Left lung (tissue), 10 donors: ENCODE results near the gene RAF1. TPM values are rescaled to one million over a fixed set of nuclear protein-coding genes. Genes with fewer than 3 reads are reported as not detected.

Experiments
- ATAC-seq: fragments of 200-7000 bp; cut with Tn5 transposase; one replicate; pipeline ENCODE4 v1.9.1; 2020; ENCODE audit warnings: moderate library complexity
- DNase-seq, 4 donors: peaks; one replicate each; pipeline ENCODE4 v3.0.0-alpha.2; 2013 to 2020
- H3K27ac ChIP-seq, 2 donors: fragments of 200-600 bp; sonication (generic) in 1 of 2; one replicate each; pipeline versions ENCODE4 v1.5.0 to v1.8.0; 2020 to 2021
- H3K27me3 ChIP-seq, 2 donors: fragments of 200-600 bp; sonication (generic) in 1 of 2; one replicate each; pipeline versions ENCODE4 v1.5.0 to v1.8.0; 2020 to 2021
- H3K36me3 ChIP-seq, 2 donors: fragments of 200-600 bp; sonication (generic) in 1 of 2; one replicate each; pipeline versions ENCODE4 v1.5.0 to v1.8.0; 2020 to 2021
- H3K4me1 ChIP-seq, 2 donors: fragments of 200-600 bp; one replicate each; pipeline ENCODE4 v1.8.0; 2021
- H3K4me3 ChIP-seq, 2 donors: fragments of 200-600 bp; sonication (generic) in 1 of 2; one replicate each; pipeline versions ENCODE4 v1.5.0 to v1.8.0; 2020 to 2021; ENCODE audit warnings: mild to moderate bottlenecking in 1 of 2
- H3K9me3 ChIP-seq, 2 donors: fragments of 200-600 bp; sonication (generic) in 1 of 2; one replicate each; pipeline versions ENCODE4 v1.5.0 to v1.8.0; 2020 to 2021
- intact Hi-C, 2 donors: fragments of 100-400 bp; cut with DNase I; formaldehyde crosslinking; loops; one replicate each; pipeline versions ENCODE4 v1.11.2 to v1.14.2; 2022
- polyA plus RNA-seq, 6 donors: library from polyadenylated mRNA; unstranded; fragments of 120-200 nt; gene quantifications; one replicate each; pipeline ENCODE4 v1.2.1, GENCODE V29; 2013; ENCODE audit not compliant: insufficient read length in 6 of 6
- total RNA-seq, 2 donors: library from RNA; stranded (reverse); fragmentation: NEBNext Ultra II Directional; extraction: Animal tissue kit (Norgen Biotek cat#: 25700); gene quantifications; one replicate each; pipeline ENCODE4 v1.2.1, GENCODE V29; 2021
- TF ChIP-seq, protein P1 (sequence below), 2 donors: fragments of 200-600 bp; sonication (generic) in 1 of 2; IDR thresholded peaks; one replicate each; pipeline versions ENCODE4 v1.5.0 to v1.8.0; 2021; ENCODE audit warnings: antibody characterized with exemption in 2 of 2
- donor health status: DM: no; HTN: yes; CAD: no.
- donor health status: DM: no; HTN: no; CAD: no.

RAF1 gene
- total and polyA plus RNA-seq, 8 donors, result 75.8 to 147 (median 128) TPM

DNA sequence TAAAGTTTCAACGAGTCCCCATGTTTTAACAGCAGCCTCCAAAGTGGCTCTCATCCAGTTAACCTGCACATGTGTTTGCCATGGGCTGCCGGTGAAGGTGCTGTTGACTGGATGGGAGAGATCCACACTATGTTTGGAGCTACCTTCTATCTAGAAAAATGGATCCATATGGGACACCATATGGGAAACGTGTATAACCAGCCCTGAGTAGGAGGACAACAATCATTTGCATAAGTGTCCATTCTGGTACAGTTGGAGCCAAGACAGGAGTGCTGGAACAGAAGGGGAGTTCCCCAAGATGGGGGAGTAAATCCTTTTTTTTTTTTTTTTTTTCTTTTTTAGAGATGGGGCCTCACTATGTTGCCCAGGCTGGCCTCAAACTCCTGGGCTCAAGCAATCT is 70.4 kb downstream of the RAF1 start:
- ATAC-seq (no peak), DNase-seq (no peak)
- intact Hi-C loops, result no loop called here
- TF ChIP-seq, protein P1, sequence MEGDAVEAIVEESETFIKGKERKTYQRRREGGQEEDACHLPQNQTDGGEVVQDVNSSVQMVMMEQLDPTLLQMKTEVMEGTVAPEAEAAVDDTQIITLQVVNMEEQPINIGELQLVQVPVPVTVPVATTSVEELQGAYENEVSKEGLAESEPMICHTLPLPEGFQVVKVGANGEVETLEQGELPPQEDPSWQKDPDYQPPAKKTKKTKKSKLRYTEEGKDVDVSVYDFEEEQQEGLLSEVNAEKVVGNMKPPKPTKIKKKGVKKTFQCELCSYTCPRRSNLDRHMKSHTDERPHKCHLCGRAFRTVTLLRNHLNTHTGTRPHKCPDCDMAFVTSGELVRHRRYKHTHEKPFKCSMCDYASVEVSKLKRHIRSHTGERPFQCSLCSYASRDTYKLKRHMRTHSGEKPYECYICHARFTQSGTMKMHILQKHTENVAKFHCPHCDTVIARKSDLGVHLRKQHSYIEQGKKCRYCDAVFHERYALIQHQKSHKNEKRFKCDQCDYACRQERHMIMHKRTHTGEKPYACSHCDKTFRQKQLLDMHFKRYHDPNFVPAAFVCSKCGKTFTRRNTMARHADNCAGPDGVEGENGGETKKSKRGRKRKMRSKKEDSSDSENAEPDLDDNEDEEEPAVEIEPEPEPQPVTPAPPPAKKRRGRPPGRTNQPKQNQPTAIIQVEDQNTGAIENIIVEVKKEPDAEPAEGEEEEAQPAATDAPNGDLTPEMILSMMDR (IDR thresholded peaks at IDR 0.05), result no peak
- Histone ChIP-seq H3K4me1 (peaks cover 1 to 12% of the 10 kb centered on the region in 2 donors), H3K27ac (no peak overlapping the region), H3K4me3 (no peak overlapping the region), H3K9me3 (no peaks in the 10 kb centered on the region), H3K36me3 (peaks cover 0 to 99% of the 10 kb centered on the region in 2 donors), H3K27me3 (no peaks in the 10 kb centered on the region)

DNA sequence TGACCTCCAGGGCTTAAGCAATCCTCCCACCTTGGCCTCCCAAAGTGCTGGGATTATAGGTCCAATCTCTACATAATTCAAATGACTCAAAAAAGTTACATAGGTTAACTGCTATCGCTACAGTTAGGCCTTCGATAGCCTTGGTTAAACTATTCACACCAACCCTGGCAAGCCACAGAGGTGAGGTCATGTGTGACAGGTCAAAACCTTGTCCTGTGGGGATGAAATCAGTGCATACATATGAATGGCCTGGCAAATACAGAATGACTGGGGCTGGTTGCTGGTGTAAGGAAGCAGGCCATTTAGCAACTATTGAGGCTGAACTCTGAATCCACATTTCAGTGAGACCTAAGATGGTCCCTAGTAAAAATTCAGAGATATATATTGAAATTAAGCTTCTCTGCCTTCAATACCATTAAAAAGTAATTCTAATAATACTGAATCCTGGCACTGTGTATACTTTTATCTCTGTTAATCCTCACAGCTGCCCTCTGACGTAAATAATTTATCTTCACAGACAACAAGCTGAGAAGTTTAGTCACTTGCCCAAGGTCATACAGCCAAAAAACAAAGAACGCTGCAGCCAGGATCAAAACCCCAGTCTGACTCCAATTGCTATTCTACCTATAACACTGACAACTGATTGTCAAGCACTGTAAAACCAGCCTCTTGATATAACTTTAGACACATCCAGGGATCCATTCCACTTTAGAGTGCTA is 71.8 kb downstream of the RAF1 start:
- no peaks in the 10 kb centered on the region for H3K9me3 ChIP-seq
- no peak overlapping the region for H3K4me3 ChIP-seq
- no peak for DNase-seq
- no peak for ATAC-seq
- TF ChIP-seq, protein P1 (IDR thresholded peaks at IDR 0.05), result no peak
- H3K36me3 ChIP-seq, result peaks cover 0 to 99% of the 10 kb centered on the region in 2 donors
- peaks cover 5 to 12% of the 10 kb centered on the region in 2 donors for H3K4me1 ChIP-seq
- intact Hi-C loops, result no loop called here
- no peaks in the 10 kb centered on the region for H3K27me3 ChIP-seq
- H3K27ac ChIP-seq, result no peak overlapping the region

DNA sequence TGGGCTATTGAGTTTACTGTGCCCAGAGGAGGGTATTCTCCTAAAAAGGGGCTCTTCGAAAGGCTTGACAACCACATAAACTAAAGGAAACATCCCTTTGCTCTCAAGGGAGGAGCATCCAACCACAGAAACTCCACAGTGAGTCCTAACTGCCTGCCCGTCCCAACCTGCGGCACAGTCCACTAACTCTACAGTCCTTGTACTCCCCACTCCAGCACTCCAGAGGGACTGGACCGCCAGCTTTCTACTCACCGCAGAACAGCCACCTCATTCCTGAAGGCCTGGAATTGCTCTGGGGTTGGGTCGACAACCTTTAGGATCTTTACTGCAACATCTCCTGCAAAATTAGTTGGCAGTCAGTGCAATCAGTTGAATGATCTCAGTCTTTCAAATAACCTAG is 72.5 kb downstream of the RAF1 start:
- ATAC-seq (no peak), DNase-seq (no peak)
- H3K27ac ChIP-seq, result peak overlapping the region in 1 of 2 donors; percentile 70
- peaks cover 5 to 12% of the 10 kb centered on the region in 2 donors for H3K4me1 ChIP-seq
- H3K4me3 ChIP-seq, result no peak overlapping the region
- no peaks in the 10 kb centered on the region for H3K27me3 ChIP-seq
- peaks cover 0 to 99% of the 10 kb centered on the region in 2 donors for H3K36me3 ChIP-seq
- TF ChIP-seq, protein P1 (IDR thresholded peaks at IDR 0.05), result no peak
- no peaks in the 10 kb centered on the region for H3K9me3 ChIP-seq
- intact Hi-C loops, result no loop called here

DNA sequence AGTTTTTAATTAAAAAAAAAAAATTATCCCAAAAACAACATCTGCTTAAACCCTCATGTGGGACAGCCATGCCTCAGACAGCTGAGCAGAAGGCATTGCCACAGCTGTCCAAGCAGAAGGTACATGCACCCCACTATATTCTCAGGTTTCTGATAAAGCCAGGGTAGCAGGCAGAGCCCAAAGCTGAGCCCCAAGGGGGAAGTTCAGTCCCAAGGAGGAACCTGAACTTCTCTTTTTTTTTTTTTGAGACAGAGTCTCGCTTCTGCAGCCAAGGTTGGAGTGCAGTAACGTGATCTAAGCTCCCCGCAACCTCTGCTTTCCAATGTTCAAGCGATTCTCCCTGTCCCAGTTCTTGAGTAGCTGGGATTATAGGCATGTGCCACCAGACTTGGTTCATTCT is 73.8 kb downstream of the RAF1 start:
- peak; percentile 20 for ATAC-seq
- H3K27me3 ChIP-seq, result no peaks in the 10 kb centered on the region
- peaks cover 5 to 12% of the 10 kb centered on the region in 2 donors for H3K4me1 ChIP-seq
- intact Hi-C loops, result no loop called here
- peaks cover 0 to 99% of the 10 kb centered on the region in 2 donors for H3K36me3 ChIP-seq
- TF ChIP-seq, protein P1 (IDR thresholded peaks at IDR 0.05), result no peak
- no peaks in the 10 kb centered on the region for H3K9me3 ChIP-seq
- peak in 1 of 4 donors; percentile 44 for DNase-seq
- H3K27ac ChIP-seq, result peak overlapping the region in 1 of 2 donors; percentile 70
- H3K4me3 ChIP-seq, result no peak overlapping the region

DNA sequence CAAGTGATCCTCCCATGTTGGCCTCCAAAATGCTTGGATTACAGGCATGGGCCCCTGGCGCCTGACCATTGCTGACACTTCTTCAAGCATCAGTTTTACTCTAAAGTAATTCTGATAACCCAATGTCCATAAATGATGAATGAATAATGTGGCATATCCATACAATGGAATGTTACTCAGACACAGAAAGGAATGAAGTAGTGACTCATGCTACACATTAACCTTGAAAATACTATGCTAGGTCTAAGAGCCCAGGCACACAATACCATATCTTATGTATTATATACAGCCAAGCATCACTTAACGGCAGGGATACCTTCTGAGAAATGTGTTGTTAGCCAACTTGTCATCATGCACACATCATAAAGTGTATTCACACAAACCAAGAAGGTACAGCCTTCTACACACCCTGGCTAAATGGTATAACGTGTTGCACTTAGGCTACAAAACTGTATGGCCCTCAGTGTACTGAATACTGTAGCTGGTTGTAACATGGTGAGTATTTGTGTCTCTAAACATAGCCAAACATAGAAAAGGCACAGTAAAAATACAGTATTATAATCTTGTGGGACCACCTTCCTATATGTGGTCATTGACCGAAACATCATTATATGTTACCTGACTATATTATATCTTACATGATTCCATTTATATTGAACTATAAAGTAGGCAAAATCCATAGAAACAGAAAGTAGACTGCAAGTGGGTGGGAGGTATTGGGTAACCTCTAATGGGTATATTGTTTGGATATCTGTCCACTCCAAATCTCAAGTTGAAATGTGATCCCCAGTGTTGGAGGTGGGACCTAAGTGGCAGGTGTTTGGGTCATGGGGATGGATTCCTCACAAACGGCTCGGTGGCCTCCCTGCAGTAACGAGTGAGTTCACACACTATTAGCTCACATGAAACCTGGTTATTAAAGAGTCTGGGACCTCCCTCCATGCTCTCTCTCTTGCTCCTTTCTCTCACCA is 75.6 kb downstream of the RAF1 start:
- Histone ChIP-seq H3K9me3 (no peaks in the 10 kb centered on the region), H3K27me3 (no peaks in the 10 kb centered on the region), H3K27ac (no peak overlapping the region), H3K36me3 (peaks cover 0 to 99% of the 10 kb centered on the region in 2 donors), H3K4me1 (peaks cover 5 to 12% of the 10 kb centered on the region in 2 donors), H3K4me3 (no peak overlapping the region)
- DNase-seq, result peak in 3 of 4 donors; percentile 3 to 58 (median 41)
- ATAC-seq, result peak; percentile 79
- TF ChIP-seq, protein P1 (IDR thresholded peaks at IDR 0.05), result no peak
- intact Hi-C loops, result no loop called here
